K562 treated with DMSO at 1 percent for 4 hours (cell line): Measurements from ENCODE around the gene METTL16. TPM values are rescaled to one million over a fixed set of nuclear protein-coding genes. Genes with fewer than 3 reads are reported as not detected.

Source experiments
- total RNA-seq: library from RNA; unstranded; fragments of 300-600 nt; gene quantifications from 2 replicates; pipeline ENCODE4 v1.2.3, GENCODE V29; 2022; ENCODE audit not compliant: insufficient read depth

METTL16 gene
- 3.4 and 8.1 TPM in 2 replicates for total RNA-seq

GRCh38 chr17:2511462-2512369, at the start of gene METTL16:
Gene METTL16 (minus strand): TSS chr17:2511888. CDS start chr17:2502331, 9,557 bp downstream.

GRCh38 chr17:2400877-2401425, 110.7 kb downstream of the METTL16 start, which contains the start of gene MNT:
Gene MNT (minus strand): TSS chr17:2401060. CDS start chr17:2400712, 348 bp downstream.

Other genes starting within 250 kb of the METTL16 start
- 12.2 and 12.7 TPM in 2 replicates for gene SMG6, start 208.1 kb downstream of the METTL16 start, total RNA-seq
- gene SRR, start 207.9 kb downstream of the METTL16 start, total RNA-seq, result 10.0 and 12.7 TPM in 2 replicates
- gene TSR1, start 175.4 kb downstream of the METTL16 start, total RNA-seq, result 9.5 and 10.6 TPM in 2 replicates
- gene SGSM2, start 174.4 kb downstream of the METTL16 start, total RNA-seq, result 11.8 and 20.3 TPM in 2 replicates
- gene MNT, start 110.8 kb downstream of the METTL16 start, total RNA-seq, result 6.3 and 6.8 TPM in 2 replicates
- gene PAFAH1B1, start 81.8 kb upstream of the METTL16 start, total RNA-seq, result 16.5 and 21.3 TPM in 2 replicates
- 41.7 and 49.7 TPM in 2 replicates for gene CLUH, start 199.9 kb upstream of the METTL16 start, total RNA-seq
- gene CCDC92B, start 237.8 kb upstream of the METTL16 start, total RNA-seq, result not detected in 2 replicates